NCI-H2227 (cell line): ENCODE data around the gene CLTCL1.
A peak's percentile ranks its signal among the peaks of the same experiment; 100 is the strongest.
"Not testable (repeated sequence)": the region's sequence is repeated elsewhere in the genome, so short reads cannot be mapped to it uniquely, and the experiment has no call there.

Source experiments
- DNase-seq: peaks from one replicate; lab custom pipeline; 2025; ENCODE audit not compliant: unreplicated experiment; lab: John Stamatoyannopoulos, UW

The CLTCL1 gene

GRCh38 chr22:19291580-19292457 is at the start of gene CLTCL1:
Gene CLTCL1 (minus strand): TSS chr22:19291719. CDS start chr22:19291641, 78 bp downstream.
- peak; percentile 93 for DNase-seq

GRCh38 chr22:19337137-19337536 is 45.6 kb upstream of the CLTCL1 start:
- no peak for DNase-seq

- DNase-seq, result no peak
These were observed 44.9 kb upstream of the CLTCL1 start for GRCh38 chr22:19336133-19337075.

- DNase-seq, result no peak
These were observed 40.5 kb upstream of the CLTCL1 start for GRCh38 chr22:19331975-19332374.

GRCh38 chr22:19331474-19331873 is 40.0 kb upstream of the CLTCL1 start:
- no peak for DNase-seq

GRCh38 chr22:19330865-19331418 is 39.4 kb upstream of the CLTCL1 start:
- no peak for DNase-seq

- not testable (repeated sequence) for DNase-seq
These were observed 38.7 kb upstream of the CLTCL1 start for GRCh38 chr22:19330205-19330604.

GRCh38 chr22:19329454-19329853 is 37.9 kb upstream of the CLTCL1 start:
- DNase-seq, result no peak

- DNase-seq, result no peak
These were observed 33.9 kb upstream of the CLTCL1 start for GRCh38 chr22:19325296-19325948.

GRCh38 chr22:19323420-19323819 is 31.9 kb upstream of the CLTCL1 start:
- DNase-seq, result not testable (repeated sequence)

- DNase-seq, result no peak
These were observed 30.2 kb upstream of the CLTCL1 start for GRCh38 chr22:19321757-19322156.

GRCh38 chr22:19320136-19320535 is 28.6 kb upstream of the CLTCL1 start:
- not testable (repeated sequence) for DNase-seq

GRCh38 chr22:19319281-19319680 is 27.8 kb upstream of the CLTCL1 start:
- DNase-seq, result no peak

- DNase-seq, result no peak
These were observed 26.3 kb upstream of the CLTCL1 start for GRCh38 chr22:19317865-19318264.

GRCh38 chr22:19307872-19308271 is 16.4 kb upstream of the CLTCL1 start:
- DNase-seq, result no peak

- DNase-seq, result not testable (repeated sequence)
These were observed 15.0 kb upstream of the CLTCL1 start for GRCh38 chr22:19306535-19306934.

GRCh38 chr22:19304547-19304946 is 13.0 kb upstream of the CLTCL1 start:
- DNase-seq, result no peak

GRCh38 chr22:19303785-19304184 is 12.3 kb upstream of the CLTCL1 start:
- DNase-seq, result no peak

- no peak for DNase-seq
These were observed 4.2 kb upstream of the CLTCL1 start for GRCh38 chr22:19295733-19296132.

- DNase-seq, result no peak
These were observed 1.1 kb upstream of the CLTCL1 start for GRCh38 chr22:19292458-19293230.
